T-helper 9 cell (primary cell): Measurements from ENCODE around the gene HSFX4.
"Not testable (repeated sequence)": the region's sequence is repeated elsewhere in the genome, so short reads cannot be mapped to it uniquely, and the experiment has no call there.

Source experiments
- DNase-seq: peaks from one replicate; pipeline ENCODE4 v3.0.0-alpha.2; 2020

The HSFX4 gene

DNA sequence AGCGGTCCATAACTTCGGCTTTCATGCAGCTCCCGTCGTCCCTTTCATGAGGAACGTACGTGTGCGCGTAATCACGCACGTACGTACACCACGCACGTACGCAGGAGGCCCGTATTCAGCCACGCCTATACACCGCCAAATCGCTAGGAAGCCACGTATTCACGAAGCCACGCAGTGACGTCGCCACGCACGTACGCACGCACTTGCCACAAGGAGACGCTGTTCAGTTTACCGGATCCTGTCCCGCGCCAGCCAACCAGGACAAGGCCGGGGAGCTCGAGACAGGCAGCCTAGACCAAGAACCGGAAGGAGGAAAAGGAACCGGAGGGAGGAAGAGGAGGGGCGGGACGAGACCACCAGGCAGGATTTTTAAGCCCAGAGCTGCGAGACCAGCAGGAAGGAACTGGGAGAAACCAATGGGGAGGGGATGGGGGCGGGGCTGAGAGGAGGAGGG, 9.1 kb downstream of the HSFX4 start, which contains the start of gene EOLA2:
TSS of gene EOLA2 (minus strand) at position 65 of the 454 bp plus-strand sequence. CDS start 4,617 bp downstream, outside the sequence.
- peak; percentile 83 for DNase-seq

GRCh38 chrX:149938881-149939654, 9.7 kb downstream of the HSFX4 start:
- peak; percentile 83 for DNase-seq

GRCh38 chrX:149939655-149939904, 10.2 kb downstream of the HSFX4 start:
- DNase-seq: no peak

DNA sequence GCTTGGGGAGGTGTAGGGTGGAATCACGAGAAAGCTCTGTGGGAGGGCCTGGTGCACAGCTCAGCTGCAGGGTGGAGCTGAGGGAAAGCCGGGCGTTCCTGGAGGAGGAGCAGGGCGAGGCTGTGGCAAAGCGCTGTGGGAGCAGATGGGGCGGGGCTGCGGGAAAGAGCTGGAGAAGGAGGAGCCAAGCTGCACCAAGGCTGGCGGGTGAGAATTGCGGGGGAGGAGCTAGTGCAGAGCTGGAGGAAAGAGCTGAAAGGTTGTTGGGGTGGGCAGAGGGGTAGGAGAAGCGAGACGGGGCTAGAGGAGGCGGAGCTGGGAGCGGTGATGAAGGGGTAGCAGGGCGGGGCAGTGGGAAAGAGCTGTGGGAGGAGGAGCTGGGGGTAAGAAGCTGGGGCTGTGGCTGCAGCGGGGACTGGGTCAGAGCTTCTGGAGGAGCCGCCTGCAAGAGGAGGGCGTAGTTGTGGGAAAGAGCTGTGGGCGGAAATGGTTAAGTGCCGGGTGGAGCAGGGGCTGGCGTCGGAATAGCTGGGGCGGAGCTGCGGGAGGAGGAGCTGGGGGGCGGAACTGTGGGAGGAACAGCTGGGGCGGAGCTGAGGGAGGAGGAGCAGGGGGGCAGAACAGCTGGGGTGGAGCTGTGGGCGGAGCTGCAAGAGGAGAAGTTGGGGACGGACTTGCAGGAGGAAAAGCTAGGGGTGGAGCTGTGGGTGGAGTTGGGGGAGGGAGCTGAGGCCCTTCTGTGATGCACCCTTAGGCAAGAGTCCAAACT, 10.7 kb downstream of the HSFX4 start:
- peak; percentile 83 for DNase-seq

DNA sequence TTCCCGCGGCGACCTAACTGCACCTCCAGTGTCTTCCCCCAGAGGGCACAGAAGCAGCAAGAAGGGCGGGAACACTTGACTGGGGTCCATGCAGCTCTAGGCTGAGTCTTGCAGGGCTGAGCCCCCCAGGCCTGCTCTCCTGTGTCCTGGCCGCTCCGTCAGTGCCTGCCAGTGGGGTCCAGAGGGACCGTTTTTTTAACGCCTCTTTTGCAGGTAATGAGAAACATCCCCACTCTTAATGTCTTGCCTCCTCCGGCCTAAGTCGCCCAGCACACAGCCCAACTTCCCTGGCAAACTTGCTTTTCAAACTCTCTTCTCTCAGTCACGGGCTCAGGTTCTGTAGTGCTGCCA, 11.3 kb downstream of the HSFX4 start:
- not testable (repeated sequence) for DNase-seq

- DNase-seq: not testable (repeated sequence)
These were observed 15.8 kb downstream of the HSFX4 start for GRCh38 chrX:149945087-149945670.

GRCh38 chrX:149945820-149946219, 16.4 kb downstream of the HSFX4 start:
- DNase-seq: not testable (repeated sequence)

DNA sequence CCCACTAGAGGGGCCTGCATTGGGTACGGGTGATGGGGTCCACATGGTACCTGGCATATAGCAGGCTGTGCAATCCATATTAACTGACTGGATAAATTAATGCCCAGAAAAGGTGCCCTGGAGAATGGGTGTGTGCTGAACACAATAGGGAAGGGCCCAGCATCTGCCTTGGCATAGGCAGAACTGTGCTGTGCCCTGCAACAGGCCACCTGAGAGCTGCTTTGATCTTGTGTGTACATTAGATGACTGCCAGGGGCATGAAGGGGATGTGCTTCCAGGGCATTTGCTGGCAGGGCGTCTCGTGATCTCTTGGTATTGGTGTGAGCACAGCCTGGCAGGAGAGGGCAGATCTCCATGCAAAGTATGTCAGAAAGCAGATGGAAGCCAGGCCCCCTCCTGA, 17.6 kb downstream of the HSFX4 start:
- DNase-seq: not testable (repeated sequence)

DNA sequence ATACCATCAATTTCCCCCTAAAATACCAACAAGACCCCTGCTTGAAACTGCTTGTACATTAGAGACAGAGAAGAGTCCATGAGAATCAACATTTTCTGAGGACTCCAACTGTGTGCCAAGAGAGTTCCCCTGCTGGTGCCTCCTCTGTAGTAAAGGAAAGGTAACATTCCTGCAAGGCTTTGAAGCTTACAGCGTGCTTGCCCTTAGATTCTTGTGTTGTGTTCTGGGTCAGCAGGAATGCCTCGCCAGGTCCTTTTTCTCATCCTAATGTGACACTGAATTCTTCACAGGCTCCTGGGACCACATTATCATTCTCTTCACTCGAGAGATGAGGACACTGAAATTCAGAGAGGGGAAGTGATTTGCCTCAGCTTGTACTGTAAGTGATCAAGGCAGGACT, 18.6 kb downstream of the HSFX4 start:
- DNase-seq: no peak

DNA sequence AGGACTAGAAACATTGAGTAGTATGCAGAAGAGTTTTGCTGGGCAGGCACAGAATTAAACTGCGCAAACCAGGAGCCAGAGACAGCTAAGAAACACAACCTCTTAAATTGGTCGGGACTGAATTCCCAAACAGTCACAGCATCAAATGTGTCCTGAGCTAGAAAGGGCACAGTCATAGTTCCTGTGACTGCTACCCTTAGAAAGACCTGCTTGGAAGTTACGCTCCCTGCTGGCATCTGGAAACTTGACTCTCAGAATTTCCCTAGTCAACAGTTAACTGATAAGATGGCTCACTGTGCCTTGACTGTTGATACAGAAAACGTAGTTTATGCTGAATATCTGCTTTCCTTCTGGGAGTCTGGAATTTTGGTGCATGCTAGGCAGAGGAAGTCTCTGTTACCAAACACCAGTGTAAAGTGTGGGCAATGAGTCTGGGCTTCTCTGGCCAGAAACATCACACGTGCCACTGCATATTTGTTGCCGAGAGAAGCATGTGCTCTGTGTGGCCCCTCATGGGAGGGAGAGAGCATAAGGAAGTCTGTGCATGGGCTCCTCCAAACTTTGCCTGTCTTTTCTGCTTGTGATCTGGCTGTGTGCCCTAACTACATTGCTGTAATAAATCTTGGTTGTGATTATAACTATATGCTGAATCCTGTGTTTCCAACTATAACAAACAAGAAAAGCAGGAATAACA, 20.5 kb downstream of the HSFX4 start:
- DNase-seq: no peak

DNA sequence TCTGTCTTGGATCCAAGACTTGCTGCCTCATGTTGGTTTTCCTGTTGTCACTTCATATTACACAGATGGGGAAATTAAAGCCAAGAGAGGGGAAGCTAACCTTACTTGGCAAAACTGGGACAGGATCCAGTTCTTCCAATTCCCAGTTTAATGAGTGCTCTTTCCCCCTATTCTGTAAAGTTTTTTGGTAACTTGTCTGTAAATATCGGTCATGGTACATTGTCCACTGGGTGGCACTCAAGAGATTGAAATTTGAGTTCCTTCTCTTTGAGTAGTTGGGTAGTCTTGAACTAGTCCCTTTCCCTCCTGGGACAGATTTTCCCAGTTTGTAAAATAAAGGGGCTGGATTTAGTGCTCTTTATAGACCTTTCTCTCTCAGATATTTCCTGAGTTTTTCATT, 21.3 kb downstream of the HSFX4 start:
- DNase-seq: no peak

DNA sequence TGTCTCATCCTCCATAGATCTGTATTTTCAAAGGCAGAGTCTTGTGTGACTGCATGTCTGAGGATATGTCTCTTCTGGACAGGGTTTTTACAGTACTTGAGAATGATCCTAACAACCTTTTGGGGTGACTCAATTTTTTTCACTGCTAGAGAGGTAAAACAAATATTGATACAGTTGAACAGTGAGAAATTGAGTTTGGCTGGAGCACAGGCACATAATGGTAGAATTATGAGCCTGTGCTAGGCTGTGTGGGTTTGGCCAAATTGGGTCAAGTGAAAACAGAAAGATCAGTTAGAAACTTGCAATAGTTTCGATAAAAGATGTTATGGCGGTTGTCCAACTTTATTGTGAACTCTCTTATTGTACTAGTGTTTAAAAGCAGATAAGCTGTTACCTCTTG, 32.2 kb downstream of the HSFX4 start:
- DNase-seq: no peak

- DNase-seq: no peak
These were observed 32.6 kb downstream of the HSFX4 start for GRCh38 chrX:149962010-149962409.

- no peak for DNase-seq
These were observed 33.7 kb downstream of the HSFX4 start for GRCh38 chrX:149962859-149963757.

GRCh38 chrX:149979126-149979644, 49.8 kb downstream of the HSFX4 start:
- no peak for DNase-seq
